ENCODE results near the gene KLHL7.
"Not testable (repeated sequence)": the region's sequence is repeated elsewhere in the genome, so short reads cannot be mapped to it uniquely, and the experiment has no call there.

Gene KLHL7

DNA sequence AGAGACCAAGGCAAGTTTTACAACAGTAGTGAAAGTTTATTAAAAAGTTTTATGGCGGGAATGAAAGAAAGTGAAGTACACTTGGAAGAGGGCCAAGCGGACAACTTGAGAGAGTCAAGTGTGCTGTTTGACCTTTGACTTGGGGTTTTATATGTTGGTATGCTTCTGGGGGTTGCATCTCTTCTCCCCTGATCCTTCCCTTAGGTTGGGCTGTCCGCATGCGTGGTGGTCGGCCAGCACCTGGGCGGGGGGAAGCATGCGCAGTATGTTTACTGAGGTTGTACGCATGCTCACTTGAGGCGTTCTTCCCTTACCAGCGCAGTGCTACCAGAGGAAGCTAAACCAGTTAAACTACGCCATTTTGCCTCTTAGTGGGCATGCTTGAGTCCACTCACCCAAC, 108.2 kb downstream of the KLHL7 start:
- DNase-seq (ENCODE audit: low read depth), result no peak

DNA sequence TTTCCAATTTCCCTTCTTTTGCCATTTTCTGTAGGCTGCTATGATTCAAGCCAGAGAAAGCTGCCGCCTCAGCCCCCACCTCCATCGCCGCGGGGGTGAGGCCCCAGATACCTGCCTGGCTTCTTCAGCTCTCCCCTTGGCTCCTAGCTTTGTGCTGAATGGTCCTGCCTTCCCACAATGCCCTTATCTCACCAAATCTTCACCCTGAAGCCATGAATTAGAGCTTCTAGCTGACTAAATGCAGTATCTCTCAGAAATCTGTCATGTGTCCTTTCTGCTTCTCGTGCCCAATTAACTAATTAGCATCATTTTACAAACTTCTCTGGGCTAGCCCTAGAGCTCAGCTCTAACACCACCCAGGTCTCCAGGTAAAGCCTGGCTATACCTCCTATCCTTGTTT, 108.8 kb downstream of the KLHL7 start:
- no peak for DNase-seq (ENCODE audit: low read depth)

DNA sequence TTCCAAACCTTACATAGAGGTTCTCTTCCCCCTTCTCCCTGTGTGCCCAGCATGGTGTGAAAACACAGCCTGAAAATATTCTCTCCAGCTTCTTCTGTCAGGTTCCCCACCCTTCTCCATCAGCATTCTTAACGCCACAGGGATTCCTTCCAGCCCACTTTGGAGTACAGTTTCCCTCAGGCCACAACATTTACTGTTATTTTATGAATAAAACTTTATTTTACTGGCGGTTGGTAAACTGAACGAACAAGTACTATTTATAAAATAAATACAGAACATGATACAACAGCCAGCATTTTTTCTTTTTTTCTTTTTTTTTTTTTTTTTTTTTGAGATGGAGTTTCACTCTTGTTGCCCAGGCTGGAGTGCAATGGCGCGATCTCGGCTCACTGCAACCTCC, 109.4 kb downstream of the KLHL7 start:
- no peak for DNase-seq (ENCODE audit: low read depth)

DNA sequence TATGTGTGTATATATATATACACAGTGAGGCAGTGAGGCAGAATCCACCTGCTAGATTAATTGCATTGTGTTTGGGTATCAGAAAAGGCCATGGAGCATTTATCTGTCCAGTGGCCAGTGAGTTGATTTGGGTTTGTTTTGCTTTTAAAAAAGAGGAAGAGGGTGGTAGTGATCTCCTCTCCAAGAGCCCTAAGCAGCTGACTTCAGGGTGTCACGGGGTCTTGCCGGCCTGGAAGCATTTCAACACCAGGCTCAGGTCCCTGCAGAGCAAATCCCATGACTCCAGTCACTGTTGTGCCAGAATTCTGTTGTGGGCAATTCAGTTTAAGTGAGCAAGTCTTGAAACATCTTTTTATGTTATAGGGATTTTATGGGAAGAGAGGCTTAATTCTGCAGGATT, 110.4 kb downstream of the KLHL7 start:
- no peak for DNase-seq (ENCODE audit: low read depth)

DNA sequence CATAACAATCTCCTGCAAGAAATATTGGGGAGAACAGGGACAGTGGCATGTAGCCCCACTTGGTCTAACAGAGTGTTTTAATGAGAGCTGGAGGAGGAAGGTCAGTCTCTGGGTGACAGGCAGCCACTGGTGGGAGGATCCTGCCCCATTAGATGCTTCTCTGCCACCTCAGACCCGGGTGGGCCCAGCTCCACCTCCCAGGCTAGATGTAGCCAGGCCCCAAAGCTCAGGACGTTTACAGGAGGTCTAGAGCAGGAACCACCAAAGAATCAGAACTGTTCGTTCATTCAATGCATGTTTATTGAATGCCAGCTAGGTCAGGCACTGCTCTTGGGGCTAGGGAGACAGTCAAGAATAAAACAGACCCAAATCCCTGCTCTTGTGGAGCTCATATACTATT, 112.6 kb downstream of the KLHL7 start:
- no peak for DNase-seq (ENCODE audit: low read depth)

DNA sequence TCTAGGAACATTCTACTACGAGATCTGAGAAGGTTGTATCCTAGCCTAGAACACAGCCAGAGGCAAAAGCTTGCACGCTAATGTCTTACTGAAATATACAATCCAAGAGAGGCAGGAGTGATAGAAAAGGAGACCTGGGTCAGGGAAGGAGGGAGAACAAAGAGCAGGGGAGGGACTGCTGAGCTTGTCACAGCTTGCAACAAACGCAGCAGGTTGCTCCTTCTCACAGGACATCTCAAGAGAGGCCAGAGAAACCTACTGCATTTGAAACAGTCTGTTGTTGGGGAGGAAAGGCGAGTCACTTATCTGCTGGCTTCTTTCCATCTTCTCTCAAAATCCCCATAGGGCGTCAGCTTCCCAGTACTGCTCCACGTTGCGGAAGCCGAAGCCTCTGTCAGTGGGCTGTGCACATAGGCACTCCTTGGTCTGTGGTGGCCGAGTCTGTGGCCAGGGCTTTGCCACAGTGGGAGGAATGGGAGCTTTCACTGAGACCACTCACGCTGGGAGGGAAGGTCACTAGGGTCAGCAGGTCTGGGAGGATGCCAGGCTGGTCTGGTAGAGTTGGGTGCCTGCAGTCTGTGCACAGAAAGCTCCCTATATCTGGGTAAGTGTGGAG, 115.2 kb downstream of the KLHL7 start:
- DNase-seq (ENCODE audit: low read depth), result no peak

DNA sequence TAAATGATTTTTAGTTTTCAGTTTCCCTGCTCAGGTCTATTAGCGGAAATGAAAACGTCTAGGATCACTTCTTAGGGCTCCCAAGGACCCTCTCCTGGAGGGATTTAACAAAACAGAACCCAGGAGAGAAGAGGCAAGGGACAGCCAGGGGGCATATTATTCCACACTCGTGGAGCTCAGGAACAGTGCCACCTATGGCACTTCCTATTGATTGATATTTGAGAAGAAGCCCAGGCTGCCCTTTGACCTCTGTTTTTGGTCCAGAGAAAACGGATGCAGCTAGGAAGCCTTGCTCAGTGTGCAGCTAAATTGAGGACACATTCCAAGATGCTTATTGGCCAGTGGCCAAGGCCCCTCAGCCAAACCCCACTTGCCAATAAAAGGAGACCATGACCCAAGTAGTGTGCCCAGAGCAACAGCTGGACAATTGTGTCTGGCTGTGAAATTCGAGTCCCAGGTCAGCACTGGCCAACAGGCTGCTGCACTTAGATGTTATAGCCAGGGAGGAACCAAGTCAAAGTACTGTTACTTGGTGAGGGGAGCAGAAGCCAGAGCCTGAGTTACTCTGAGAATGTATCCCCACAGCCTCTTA, 117.0 kb downstream of the KLHL7 start:
- no peak for DNase-seq (ENCODE audit: low read depth)

DNA sequence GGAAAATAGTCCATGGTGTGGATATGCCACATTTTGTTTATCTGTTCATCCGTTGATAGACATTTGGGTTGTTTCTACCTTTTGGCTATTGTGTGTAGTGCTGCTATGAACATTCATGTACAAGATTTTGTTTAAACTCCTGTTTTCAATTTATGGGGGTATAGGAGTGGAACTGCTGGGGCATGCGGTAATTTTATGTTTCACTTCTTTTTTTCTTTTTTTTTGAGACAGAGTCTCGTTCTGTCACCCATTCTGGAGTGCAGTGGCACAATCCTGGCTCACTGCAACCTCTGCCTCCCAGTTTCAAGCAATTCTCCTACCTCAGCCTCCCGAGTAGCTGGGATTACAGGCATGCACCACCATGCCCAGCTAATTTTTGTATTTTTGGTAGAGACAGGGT, 118.8 kb downstream of the KLHL7 start:
- not testable (repeated sequence) for DNase-seq (ENCODE audit: low read depth)

DNA sequence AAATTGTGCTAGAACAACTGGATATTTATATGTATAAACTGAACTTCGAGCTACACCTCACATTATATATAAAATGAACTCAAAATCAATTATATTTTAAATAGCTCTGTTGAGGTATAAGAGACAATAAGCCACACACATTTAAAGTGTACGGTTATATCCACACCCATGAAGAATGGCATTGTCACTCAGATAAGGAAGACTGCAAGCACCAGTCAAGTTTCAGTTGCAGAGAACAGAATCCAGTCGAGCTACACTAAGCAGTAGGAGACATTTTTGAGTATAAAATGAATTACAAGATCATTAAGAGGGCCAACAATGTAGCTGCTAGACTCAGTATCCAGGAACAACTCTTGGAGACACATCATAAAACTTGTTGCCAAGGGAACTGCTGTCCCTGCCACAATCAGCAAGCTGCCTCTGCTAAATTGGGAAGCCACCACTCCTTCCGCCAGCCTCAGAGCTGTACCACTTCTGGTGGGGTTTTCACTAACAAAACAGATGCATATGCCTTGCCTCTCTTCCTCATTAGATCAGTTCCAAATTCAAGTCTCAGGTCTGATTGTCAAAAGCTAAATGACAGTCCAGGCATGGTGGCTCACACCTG, 121.4 kb downstream of the KLHL7 start:
- no peak for DNase-seq (ENCODE audit: low read depth)
